IPS-11a (cell line): ENCODE results near the gene CEP112.
"Not testable (repeated sequence)": the region's sequence is repeated elsewhere in the genome, so short reads cannot be mapped to it uniquely, and the experiment has no call there.

Source experiments
- H3K4me3 ChIP-seq: one replicate; pipeline ENCODE4 v1.5.1; 2013; ENCODE audit warnings: low read depth, low read length, control low read depth

Gene CEP112

DNA sequence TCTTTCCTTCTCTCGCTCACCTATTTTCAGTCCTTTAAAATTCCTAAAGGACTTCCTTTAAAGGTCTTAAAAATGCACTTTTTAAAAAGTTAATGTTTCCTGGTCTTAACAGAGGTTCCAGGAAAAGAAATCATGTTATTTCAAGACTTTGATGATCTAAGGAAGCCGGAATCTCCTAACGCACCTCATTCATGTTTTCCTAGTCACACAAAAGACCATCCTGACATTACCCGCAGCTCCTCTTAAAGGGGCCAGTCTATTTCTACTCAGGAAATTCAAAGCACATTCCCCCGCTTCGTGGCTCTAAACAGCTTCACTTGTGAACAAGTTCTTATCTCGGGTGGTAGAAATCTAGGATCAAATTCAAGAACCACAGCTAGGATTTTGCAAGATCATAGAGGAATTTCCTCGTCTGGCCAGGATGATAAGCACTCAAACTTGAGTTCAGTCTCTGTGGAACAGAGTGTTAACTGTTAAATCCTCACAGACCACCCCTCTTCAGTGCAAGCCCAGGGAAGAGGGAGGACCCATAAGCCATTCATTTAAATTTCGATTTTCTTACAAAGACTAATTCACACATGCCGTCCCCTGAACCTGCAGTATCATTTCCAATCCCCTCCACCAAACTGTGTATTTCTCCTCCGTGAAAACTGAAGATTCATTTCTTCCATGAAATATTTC lies 493.4 kb downstream of the CEP112 start:
- H3K4me3 ChIP-seq = no peak overlapping the region

DNA sequence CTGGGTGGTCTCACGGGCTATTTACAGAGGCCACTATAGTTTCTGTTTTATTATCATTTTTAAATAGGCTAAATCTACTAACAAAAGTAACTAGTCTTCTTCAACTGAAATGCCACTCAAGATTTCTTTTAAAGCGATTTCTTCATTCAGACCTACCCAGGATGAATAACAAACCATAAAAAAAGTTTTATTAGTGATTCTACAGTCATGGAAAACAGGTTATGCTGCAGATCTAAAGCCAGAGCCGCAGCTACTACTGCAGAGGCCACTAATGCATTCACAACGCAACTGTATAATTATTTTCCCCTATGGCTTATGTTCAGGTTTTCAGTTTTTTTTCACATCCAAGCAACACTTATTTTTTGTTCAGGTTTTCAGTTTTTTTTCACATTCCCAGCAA lies 494.3 kb downstream of the CEP112 start:
- H3K4me3 ChIP-seq = no peak overlapping the region

DNA sequence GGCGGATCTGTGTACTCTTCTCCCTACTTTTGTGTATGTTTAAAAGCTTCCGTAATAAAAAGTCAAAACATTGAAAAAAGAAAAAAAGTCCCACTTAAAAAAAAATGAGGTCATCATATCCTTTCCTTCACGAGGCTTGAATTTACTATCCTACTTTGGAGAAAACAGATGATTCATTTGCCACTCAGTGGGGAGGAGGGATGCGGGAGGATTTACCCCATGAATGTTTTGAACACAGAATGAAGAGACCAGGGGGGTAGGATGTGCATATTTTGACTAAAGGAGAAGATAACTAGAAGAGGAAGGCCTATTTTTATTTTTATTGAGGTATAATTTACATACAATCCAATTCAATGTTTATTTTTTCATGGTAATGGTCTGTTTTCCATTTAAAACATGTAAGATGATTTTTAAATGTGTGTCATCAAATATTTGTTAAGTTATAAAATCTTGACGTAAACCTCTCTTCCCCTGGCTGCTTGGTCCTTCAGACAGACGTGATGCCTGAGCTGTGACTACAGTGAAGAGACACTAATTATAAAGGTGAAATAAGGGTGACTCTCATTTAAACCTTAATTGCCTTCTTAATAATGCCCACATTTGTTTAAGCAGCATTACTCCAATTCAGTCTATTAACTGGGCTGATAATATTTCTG lies 495.1 kb downstream of the CEP112 start:
- no peak overlapping the region for H3K4me3 ChIP-seq

DNA sequence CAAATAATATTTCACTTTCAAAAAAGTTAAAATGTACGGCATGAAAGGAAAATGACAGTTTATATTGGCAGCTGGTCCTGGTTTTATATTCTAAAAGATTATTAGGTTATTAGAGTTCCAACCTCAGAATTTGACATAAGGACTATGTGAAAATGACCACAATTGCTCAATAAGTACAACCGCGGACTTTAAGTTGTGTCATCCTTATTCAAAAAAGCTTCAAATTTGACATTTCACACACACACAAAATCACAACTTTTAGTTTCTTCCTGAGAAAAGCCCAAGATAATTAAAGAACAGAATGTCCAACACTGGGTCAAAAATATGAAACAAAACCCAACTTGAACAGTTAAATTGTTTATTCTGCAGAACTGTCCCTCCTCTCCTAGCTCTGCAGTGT lies 497.3 kb downstream of the CEP112 start:
- H3K4me3 ChIP-seq = no peak overlapping the region

DNA sequence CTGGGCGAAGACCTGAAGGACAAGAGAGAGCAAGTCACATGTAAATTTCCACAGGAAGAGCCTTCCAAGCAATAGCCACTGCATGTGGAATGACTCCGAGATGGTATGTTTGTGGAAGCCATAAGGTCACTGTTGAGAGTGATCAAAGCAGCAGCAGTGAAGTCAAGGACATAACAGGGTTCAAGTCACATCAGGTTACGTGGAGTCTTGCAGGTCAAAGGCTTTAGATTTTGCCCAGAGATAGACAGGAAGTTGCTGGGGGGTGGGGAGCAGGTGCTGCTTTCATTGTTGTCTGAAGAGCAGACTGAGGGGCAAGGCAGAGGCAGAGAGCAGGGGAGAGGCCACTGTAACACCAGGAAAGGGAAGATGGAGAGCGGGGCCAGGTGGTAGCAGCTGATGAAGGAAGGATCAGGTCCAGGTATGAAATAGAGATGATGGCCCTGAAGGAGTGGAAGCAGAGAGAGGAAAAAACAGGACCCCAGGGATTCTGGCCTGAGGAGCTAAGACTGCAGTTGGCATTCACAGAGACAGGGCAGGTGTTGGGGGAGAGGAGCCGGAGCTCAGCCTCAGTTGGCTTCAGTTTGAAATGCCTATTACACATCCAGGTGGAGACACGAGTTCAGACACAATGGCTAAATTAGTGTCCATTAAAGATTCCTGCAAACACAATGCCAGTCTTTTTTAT lies 501.2 kb downstream of the CEP112 start:
- H3K4me3 ChIP-seq = no peak overlapping the region

DNA sequence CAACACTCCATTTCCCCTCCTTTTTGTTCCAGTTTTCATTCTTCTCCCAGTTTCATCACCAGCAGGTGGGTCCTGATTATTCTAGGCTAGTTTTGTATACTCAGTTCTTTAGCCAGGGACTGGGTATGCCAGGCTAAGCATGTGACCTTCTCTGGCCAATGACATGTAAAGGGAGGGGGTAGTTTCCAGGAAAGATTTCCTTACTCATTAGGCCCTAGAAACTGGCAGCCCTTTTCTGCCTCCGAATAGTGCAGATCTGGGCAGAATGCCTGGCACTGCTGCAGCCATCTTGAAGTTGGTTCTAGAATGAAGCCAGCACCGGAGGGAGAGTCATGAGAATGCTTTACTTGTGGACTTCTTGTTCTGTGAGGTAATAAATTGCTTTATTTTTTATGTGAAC lies 503.6 kb downstream of the CEP112 start:
- H3K4me3 ChIP-seq = no peak overlapping the region

DNA sequence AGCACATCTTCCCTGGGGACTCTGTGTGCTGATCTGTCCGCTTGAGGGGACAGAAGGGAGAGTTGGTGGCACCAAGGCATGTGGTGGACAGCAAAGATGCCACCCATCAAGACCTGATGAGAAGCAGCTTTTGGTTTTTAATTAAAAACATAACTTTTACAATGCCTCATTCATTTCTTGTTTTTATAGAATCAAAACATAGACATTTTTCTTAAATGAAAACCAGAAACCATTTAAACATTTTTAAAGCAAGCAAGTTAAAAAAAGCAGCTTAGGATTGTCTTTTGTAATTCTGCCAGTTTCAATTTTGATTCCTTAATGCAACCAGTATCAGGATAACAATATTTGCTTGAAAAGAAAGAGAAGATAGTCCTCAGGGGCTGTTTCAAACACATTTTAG lies 506.8 kb downstream of the CEP112 start:
- H3K4me3 ChIP-seq = no peak overlapping the region

DNA sequence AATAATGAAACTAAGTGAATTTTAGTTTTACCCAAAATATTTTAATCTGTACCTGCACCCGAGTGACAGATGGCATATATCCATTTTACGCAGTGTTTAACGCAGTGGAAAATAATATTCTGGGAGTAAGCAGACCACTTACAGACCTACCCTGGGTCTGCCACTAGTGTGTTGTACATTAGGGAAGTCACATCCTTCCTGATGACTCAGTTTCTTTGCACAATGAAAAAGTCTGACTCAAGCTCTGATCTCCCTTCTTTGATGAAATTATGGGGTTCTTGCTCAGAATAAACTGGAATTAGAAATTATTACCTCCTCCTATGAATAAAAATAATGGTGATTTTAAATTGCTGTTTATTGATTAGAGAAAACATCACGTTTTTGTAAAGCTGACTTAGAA lies 507.3 kb downstream of the CEP112 start:
- no peak overlapping the region for H3K4me3 ChIP-seq

DNA sequence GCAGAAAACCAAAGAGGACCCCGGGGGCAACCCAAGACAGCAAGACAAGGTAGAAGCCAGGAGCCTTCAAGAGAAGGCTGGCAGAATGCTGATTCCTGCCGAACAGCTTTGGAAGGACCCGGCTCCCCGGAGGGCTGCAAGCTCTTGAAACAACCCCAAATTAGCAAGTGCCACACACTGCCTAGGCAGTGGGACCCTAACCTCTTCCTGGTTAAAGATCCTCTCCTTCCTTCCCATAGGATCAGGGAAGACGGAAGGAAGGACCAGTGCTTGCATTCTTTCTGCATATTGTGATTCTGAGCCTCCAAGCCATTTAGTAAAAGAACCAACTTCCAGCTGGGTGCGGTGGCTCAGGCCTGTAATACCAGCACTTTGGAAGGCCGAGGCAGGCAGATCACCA lies 508.5 kb downstream of the CEP112 start:
- no peak overlapping the region for H3K4me3 ChIP-seq

DNA sequence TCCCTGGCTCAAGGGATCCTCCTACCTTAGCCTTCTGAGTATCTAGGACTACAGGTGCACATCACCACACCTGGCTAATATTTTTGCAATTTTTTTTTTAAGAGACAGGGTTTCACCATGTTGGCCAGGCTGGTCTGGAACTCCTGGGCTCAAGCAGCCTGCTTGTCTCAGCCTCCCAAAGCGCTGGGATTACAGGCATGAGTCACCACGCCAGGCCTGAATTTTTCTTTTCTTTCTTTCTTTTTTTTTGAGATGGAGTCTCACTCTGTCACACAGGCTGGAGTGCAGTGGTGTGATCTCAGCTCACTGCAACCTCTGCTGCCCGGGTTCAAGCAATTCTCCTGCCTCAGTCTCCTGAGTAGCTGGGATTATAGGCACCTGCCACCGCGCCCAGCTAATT lies 510.2 kb downstream of the CEP112 start:
- not testable (repeated sequence) for H3K4me3 ChIP-seq

DNA sequence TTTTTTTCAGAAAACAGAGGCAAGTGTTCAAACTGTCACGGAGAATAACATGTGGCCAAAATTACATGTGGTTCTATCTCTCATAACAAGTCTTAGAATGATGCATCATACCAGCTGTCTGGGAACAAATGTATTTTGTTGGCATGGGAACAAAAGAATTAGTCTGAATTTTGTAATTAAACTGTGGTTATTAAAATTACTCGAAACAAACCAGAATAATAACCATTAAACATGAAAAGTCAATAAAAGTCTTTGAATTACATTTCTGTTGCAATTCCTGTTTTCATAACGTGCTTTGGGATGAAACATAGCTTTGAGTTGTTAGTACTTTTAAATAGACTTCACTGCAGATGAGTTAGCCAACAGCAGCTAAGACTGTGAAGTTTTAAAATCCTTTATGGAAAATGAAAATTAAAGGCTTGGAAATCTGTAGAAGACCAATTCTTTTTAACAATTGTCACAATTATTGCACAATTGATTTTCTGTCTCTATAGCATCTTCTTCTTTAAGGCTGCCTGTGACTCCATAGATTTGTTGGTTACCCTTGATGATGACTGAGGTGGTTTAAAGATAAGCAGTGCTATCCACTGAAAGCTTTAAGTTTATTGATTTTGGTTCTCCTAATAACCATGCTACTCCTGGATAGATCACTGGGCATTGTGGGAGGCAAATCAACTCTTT lies 512.6 kb downstream of the CEP112 start:
- H3K4me3 ChIP-seq = no peak overlapping the region

DNA sequence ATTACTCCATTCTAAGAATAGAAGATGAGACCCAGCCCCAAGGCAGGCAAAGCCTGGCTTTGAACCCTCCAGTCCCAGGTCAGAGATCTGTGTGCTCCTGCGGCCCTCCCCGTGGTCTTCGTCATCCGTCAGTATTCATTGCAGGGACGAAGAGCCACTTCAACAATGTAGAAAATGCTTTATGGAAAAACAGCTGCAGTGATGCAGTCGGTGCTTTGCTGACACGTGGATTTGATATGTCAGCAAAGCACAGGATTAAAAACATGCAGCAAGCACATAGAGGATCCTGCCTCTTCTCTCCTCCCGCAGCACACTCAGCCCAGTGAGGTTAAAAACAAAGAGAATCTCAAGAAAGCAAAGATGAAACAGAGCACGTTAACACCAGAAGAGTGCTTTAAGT lies 513.4 kb downstream of the CEP112 start:
- no peak overlapping the region for H3K4me3 ChIP-seq

DNA sequence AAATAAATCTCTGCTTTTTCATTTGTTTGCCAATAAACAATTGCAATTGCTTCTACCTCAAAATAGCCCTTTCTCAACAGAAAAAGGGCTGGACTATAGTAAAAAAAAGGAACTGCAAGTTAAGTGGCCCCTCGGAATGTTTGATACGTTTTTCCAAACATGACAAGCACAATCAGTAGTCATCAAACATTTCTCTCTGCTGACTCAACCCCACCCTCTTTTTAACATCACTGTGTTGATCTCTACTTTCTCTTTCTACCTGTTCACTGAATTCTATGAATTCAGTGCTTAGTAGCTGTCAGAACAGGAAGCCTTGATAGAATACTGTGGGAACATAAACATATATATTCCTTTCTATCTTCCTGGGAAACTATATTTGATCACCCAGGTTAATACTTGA lies 514.0 kb downstream of the CEP112 start:
- H3K4me3 ChIP-seq = no peak overlapping the region

DNA sequence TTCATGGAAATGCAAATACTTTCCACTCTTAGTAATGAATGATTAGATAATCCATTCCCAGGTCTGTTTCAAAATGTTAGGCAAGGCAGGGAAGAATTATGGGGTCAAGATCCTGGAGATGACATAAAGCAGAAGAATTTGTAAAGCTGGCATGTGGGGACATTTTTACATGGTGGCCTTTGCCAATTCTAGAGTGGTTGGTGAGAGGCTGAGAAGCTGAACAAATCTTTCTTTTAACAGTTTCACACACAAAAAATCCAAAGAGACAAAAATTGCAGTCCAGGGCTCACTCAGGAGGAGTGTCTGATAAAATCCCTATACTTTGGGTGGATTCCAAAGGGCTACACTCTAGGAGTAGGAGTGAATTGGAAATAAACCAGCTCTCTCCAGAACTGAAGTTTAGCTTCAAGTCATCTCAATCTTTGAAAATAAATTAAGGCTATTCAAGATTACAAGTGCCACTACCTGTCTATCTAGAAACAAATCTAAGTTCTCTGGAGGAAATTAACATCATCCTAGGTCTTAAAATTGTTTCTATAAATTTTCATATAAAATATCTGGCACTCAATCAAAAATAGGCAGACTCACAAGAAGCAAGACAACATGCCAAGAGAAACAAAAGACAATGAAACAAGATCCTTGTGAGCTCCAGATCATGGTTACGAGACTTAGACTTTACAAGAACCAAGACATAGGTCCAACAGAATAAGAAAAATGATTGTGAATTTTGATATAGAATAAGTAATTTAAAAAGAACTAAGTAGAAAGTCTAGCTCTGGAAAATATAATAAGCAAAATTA lies 517.5 kb downstream of the CEP112 start:
- no peak overlapping the region for H3K4me3 ChIP-seq

DNA sequence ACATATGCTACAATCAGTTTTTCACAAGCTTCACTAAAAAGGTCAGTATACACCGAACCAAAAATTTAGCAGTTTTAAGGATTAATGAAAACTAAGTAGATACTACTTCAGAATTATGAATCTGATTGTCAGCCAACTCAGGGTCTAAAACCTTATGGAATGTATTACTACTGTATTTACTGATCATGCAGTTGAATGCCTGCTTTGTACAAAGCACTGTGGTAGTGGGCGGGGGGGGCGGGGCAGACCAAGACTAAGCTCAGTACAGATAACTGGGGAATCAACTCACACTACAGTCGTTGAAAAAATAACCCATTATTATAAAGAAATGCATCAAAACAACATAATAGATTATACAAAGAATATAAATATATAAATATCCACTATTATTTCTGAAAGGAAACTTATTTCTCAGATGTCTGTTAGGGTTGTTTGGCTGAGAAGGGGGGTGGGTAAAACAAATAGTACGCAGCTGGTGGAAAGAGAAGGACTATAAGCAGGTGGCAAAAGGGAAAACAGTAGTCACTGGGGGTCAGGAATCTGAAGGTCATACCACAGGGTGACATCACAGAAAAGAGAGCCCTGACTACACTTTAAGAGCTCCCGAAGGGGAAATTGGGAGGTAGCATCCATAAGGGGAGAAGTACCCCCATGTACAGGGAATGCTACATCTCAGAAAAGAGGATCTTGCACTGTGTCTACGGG lies 521.1 kb downstream of the CEP112 start:
- H3K4me3 ChIP-seq = no peak overlapping the region

DNA sequence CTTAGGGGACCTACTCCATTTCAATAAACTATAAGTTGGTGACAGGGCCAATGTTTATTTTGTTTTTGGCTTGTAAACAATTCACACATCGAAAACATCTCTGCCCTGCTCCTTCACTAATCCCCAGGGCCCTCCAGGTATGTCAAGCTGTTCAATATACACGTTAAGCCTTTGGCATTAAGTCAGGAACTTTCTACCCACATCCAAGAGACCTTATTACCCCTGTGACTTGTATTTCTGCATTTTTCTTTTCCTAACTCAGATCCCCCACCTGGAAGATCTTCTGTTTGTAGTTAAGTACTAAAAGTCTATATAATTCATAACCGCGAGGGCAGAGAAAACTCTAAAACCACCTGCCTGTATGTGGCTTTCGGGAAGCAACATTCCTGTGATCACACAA lies 523.7 kb downstream of the CEP112 start:
- no peak overlapping the region for H3K4me3 ChIP-seq

DNA sequence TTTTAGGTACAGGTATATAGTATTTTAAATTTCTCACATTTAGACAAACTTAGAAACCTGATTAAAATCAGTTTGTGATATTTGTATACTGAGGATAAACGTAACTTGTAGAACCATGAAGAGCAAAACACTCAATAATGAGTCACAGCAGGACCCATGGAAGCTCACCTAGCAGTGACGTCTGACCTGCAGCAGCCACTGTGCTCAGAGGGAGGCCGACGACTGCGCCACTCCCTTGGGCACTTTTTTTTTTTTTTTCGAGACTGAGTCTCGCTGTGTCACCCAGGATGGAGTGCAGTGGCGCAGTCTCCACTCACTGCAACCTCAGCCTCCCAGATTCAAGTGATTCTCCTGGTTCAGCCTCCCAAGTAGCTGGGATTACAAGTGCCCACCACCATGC lies 524.3 kb downstream of the CEP112 start:
- no peak overlapping the region for H3K4me3 ChIP-seq

DNA sequence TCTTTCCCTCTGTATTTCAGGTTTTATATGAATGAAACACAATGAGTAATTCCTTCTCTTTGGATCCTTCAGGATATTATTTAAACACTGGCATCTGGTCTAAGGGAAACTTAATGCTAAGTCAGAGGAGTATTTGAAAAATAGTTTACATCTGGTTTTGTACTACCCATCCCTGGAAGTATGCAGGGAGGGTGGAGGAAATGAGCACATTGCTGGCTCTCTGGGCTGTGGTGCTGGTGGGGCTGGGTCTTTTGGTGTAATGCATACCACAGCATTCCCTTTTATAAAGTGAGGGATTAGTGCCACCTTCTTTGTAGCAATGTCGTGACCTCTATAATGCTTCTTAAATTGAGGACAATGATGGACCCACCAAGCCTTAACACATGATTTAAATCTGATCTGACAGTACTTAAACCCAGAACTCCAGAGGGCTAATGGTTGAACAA lies 525.0 kb downstream of the CEP112 start:
- no peak overlapping the region for H3K4me3 ChIP-seq

DNA sequence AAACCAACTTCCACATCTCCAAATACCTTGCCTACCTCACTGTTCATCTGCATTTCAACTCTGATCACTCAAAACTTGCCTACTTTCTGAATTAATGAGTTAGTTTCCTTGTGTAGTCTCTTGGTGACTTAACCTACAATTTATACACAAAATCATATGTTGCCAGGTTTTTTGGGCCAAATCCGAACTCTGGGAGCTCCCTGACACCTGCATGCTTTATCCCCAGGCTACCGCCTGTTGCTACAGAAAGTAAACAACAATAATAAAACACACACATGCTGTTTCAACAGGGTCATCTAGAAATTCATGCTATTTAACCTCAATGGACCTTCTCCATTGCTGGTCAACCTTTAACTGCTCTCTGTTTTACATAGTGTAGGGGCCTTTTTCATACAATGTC lies 526.0 kb downstream of the CEP112 start:
- H3K4me3 ChIP-seq = no peak overlapping the region

DNA sequence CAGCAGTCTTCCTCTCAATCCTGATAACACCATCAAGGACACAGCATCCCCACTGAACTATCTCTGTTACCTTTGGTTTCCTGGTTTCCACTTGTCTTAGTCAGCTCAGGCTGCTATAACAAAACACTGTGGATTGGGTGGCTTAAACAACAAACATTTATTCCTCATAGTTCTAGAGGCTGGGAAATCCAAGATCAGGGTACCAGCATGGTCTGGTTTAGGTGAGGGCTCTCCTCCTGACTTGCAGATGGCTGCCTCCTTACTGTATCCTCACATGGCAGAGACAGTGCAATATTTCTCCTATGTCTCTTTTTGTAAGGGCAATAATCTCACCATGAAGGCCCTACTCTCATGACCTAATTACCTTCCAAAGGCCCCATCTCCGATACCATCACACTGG lies 527.2 kb downstream of the CEP112 start:
- no peak overlapping the region for H3K4me3 ChIP-seq
